OCI-LY1 (cell line): ENCODE results near the gene SCPEP1.

Experiments used
- H2AFZ ChIP-seq: fragments of 200-600 bp; sonication (generic), shearing (Covaris generic); 2 replicates; pipeline ENCODE4 v1.6.0; 2014; ENCODE audit warnings: antibody characterized with exemption, mild to moderate bottlenecking, low read length
- H3F3A ChIP-seq: fragments of 200-600 bp; sonication (generic), shearing (Covaris generic); 2 replicates; pipeline ENCODE4 v1.6.0; 2014; ENCODE audit warnings: mild to moderate bottlenecking, antibody characterized with exemption, low read length, moderate library complexity; ENCODE audit not compliant: insufficient read depth
- H3K27ac ChIP-seq: fragments of 200-600 bp; sonication (generic); 2 replicates; pipeline ENCODE4 v1.5.1; 2014; ENCODE audit warnings: low read length, mixed run types, mild to moderate bottlenecking, low read depth; ENCODE audit not compliant: poor library complexity, severe bottlenecking
- H3K27me3 ChIP-seq: fragments of 200-600 bp; sonication (generic); 2 replicates; pipeline ENCODE4 v1.6.0; 2014; ENCODE audit warnings: antibody characterized with exemption, mild to moderate bottlenecking, low read length, moderate library complexity; ENCODE audit not compliant: insufficient read depth
- H3K36me3 ChIP-seq: fragments of 200-600 bp; sonication (generic); 2 replicates; pipeline ENCODE4 v1.6.1; 2014; ENCODE audit warnings: mild to moderate bottlenecking, antibody characterized with exemption, low read length, moderate library complexity, mixed read lengths; ENCODE audit not compliant: insufficient read depth
- H3K4me1 ChIP-seq: fragments of 200-600 bp; sonication (generic); 2 replicates; pipeline ENCODE4 v1.5.1; 2014; ENCODE audit warnings: mild to moderate bottlenecking, low read length, moderate library complexity; ENCODE audit not compliant: insufficient read depth, severe bottlenecking
- H3K4me2 ChIP-seq: fragments of 200-600 bp; sonication (generic), shearing (Covaris generic); 2 replicates; pipeline ENCODE4 v1.6.1; 2014; ENCODE audit warnings: low read length
- H3K4me3 ChIP-seq: fragments of 200-600 bp; sonication (generic); 2 replicates; pipeline ENCODE4 v1.5.1; 2014; ENCODE audit warnings: low read length, low read depth, mild to moderate bottlenecking, mixed read lengths; ENCODE audit not compliant: poor library complexity, severe bottlenecking
- H3K79me2 ChIP-seq: fragments of 200-600 bp; shearing (Covaris generic); 2 replicates; pipeline ENCODE4 v1.6.1; 2016; ENCODE audit warnings: mixed run types, low read length, mixed read lengths; ENCODE audit not compliant: insufficient read depth
- H3K9ac ChIP-seq: fragments of 200-600 bp; sonication (generic), shearing (Covaris generic); 2 replicates; pipeline ENCODE4 v1.6.1; 2014; ENCODE audit warnings: mild to moderate bottlenecking, low read length, mixed read lengths
- H3K9me2 ChIP-seq: fragments of 200-600 bp; sonication (generic), shearing (Covaris generic); 2 replicates; pipeline ENCODE4 v1.6.1; 2014; ENCODE audit warnings: low read depth, mild to moderate bottlenecking, low read length, mixed read lengths
- H3K9me3 ChIP-seq: fragments of 200-600 bp; shearing (Covaris generic); 2 replicates; pipeline ENCODE4 v1.6.1; 2014; ENCODE audit warnings: low read length, mixed read lengths
- H4K20me1 ChIP-seq: fragments of 200-600 bp; sonication (generic), shearing (Covaris generic); 2 replicates; pipeline ENCODE4 v1.6.0; 2016; ENCODE audit warnings: mild to moderate bottlenecking, low read length; ENCODE audit not compliant: insufficient read depth
- CTCF ChIP-seq: fragments of 200-600 bp; sonication (generic), shearing (Covaris generic); IDR thresholded peaks from 2 replicates; pipeline ENCODE4 v1.5.1; 2017; ENCODE audit warnings: mild to moderate bottlenecking, antibody characterized with exemption, low read length, moderate library complexity, mixed read lengths
- EZH2 ChIP-seq: fragments of 200-600 bp; sonication (generic), shearing (Covaris generic); IDR thresholded peaks from 2 replicates; pipeline ENCODE4 v1.8.0; 2017; ENCODE audit warnings: borderline replicate concordance, mixed run types, mild to moderate bottlenecking, antibody characterized with exemption, low read length, moderate library complexity, mixed read lengths

Gene SCPEP1

GRCh38 chr17:57017625-57018024 lies 39.7 kb downstream of the SCPEP1 start:
- H3K36me3 ChIP-seq: no peaks in the 10 kb centered on the region; the same call in 1 of the 2 replicates
- 0 out of 2 replicates have a peak, but pooled peaks cover 8% of the 10 kb centered on the region for H3K27me3 ChIP-seq
- no peak for TF ChIP-seq EZH2
- no peak for TF ChIP-seq CTCF
- no peak overlapping the region for H2AFZ ChIP-seq
- no peak overlapping the region for H3K9ac ChIP-seq
- H3K79me2 ChIP-seq: no peaks in the 10 kb centered on the region
- H3K4me1 ChIP-seq: no peaks in the 10 kb centered on the region
- no peak overlapping the region for H3K4me3 ChIP-seq
- no peaks in the 10 kb centered on the region for H3F3A ChIP-seq
- no peaks in the 10 kb centered on the region for H3K9me2 ChIP-seq
- H3K27ac ChIP-seq: no peak overlapping the region
- no peak overlapping the region for H3K4me2 ChIP-seq
- no peaks in the 10 kb centered on the region for H4K20me1 ChIP-seq
- H3K9me3 ChIP-seq: no peaks in the 10 kb centered on the region

- H3K36me3 ChIP-seq: no peaks in the 10 kb centered on the region; the same call in 1 of the 2 replicates
- no peak overlapping the region for H2AFZ ChIP-seq
- H4K20me1 ChIP-seq: no peaks in the 10 kb centered on the region
- H3K9me3 ChIP-seq: no peaks in the 10 kb centered on the region
- TF ChIP-seq CTCF (no peak), EZH2 (no peak)
- H3K79me2 ChIP-seq: no peaks in the 10 kb centered on the region
- no peaks in the 10 kb centered on the region for H3K9me2 ChIP-seq
- H3K27ac ChIP-seq: no peak overlapping the region
- no peak overlapping the region for H3K4me3 ChIP-seq
- no peak overlapping the region for H3K4me2 ChIP-seq
- H3F3A ChIP-seq: no peaks in the 10 kb centered on the region
- no peaks in the 10 kb centered on the region for H3K4me1 ChIP-seq
- 0 out of 2 replicates have a peak, but pooled peaks cover 8% of the 10 kb centered on the region for H3K27me3 ChIP-seq
- no peak overlapping the region for H3K9ac ChIP-seq
These were observed 42.3 kb downstream of the SCPEP1 start for GRCh38 chr17:57020208-57020607.

GRCh38 chr17:57021226-57021940 lies 43.5 kb downstream of the SCPEP1 start:
- H2AFZ ChIP-seq: no peak overlapping the region
- H3K27ac ChIP-seq: no peak overlapping the region
- H3F3A ChIP-seq: no peaks in the 10 kb centered on the region
- 0 out of 2 replicates have a peak, but pooled peaks cover 8% of the 10 kb centered on the region for H3K27me3 ChIP-seq
- no peaks in the 10 kb centered on the region for H3K79me2 ChIP-seq
- no peak overlapping the region for H3K4me2 ChIP-seq
- no peaks in the 10 kb centered on the region for H3K4me1 ChIP-seq
- H4K20me1 ChIP-seq: no peaks in the 10 kb centered on the region
- peaks cover 6% of the 10 kb centered on the region; the same call in 1 of the 2 replicates for H3K9me3 ChIP-seq
- no peak overlapping the region for H3K4me3 ChIP-seq
- TF ChIP-seq CTCF: no peak
- TF ChIP-seq EZH2: no peak
- no peaks in the 10 kb centered on the region; the same call in 1 of the 2 replicates for H3K36me3 ChIP-seq
- no peak overlapping the region for H3K9ac ChIP-seq
- no peaks in the 10 kb centered on the region for H3K9me2 ChIP-seq
